ENCODE measurements around the gene IL11RA.

GRCh38 chr9:34651876-34652601 lies at the start of gene IL11RA:
- TF ChIP-seq POLR2A (IDR thresholded peaks at IDR 0.05) (no peak), CTCF (IDR thresholded peaks at IDR 0.05) (no peak)
